CD4-positive, alpha-beta memory T cell (primary cell): ENCODE results near the gene MYO5A. TPM values are rescaled to one million over a fixed set of nuclear protein-coding genes. Genes with fewer than 3 reads are reported as not detected.

Experiments
- CTCF ChIA-PET: fragments of 350-600 bp; sonication (Branson Sonifier 250); formaldehyde crosslinking; loops from one replicate; lab custom pipeline; 2021; ENCODE audit warnings: inconsistent platforms; ENCODE audit not compliant: partially characterized antibody; lab: Charles Lee
- POLR2A ChIA-PET: fragments of 350-600 bp; sonication (Branson Sonifier 250); formaldehyde crosslinking; loops from one replicate; lab custom pipeline; 2021; ENCODE audit not compliant: partially characterized antibody; lab: Charles Lee
- DNase-seq, 5 donors: peaks; one replicate each; pipeline versions ENCODE4 v3.0.0 to v3.0.0-alpha.2; 2020 to 2022; ENCODE audit warnings: mixed read lengths in 1 of 5
- H3K27ac ChIP-seq: one replicate; pipeline ENCODE4 v1.7.0; 2013; ENCODE audit warnings: low read depth, low read length
- H3K27me3 ChIP-seq: 2 replicates; pipeline ENCODE4 v1.7.0; 2013; ENCODE audit warnings: mild to moderate bottlenecking, low read length, moderate library complexity; ENCODE audit not compliant: insufficient read depth
- H3K36me3 ChIP-seq: 2 replicates; pipeline ENCODE4 v1.7.0; 2013; ENCODE audit warnings: mild to moderate bottlenecking, low read length, moderate library complexity; ENCODE audit not compliant: insufficient read depth
- H3K4me1 ChIP-seq: 2 replicates; pipeline ENCODE4 v1.7.0; 2013; ENCODE audit warnings: mild to moderate bottlenecking, low read length, moderate library complexity; ENCODE audit not compliant: insufficient read depth
- H3K4me3 ChIP-seq, 2 donors: one replicate each; pipeline ENCODE4 v1.7.0; 2013; ENCODE audit warnings: low read length in 2 of 2, mild to moderate bottlenecking in 1 of 2
- H3K9me3 ChIP-seq, 2 donors: one replicate each; pipeline ENCODE4 v1.7.0; 2013; ENCODE audit warnings: low read length in 2 of 2, control low read depth in 1 of 2; ENCODE audit not compliant: control insufficient read depth in 1 of 2
- H3K27ac Mint-ChIP-seq, 7 donors: one replicate each; pipeline ENCODE4 v1.8.0; 2020 to 2021; ENCODE audit warnings: mixed read lengths in 7 of 7, mild to moderate bottlenecking in 6 of 7, inconsistent platforms in 3 of 7, moderate library complexity in 3 of 7
- H3K27me3 Mint-ChIP-seq, 2 donors: one replicate each; pipeline ENCODE4 v1.8.0; 2020 to 2021; ENCODE audit warnings: mixed read lengths in 2 of 2
- H3K36me3 Mint-ChIP-seq, 2 donors: one replicate each; pipeline ENCODE4 v1.8.0; 2020 to 2021; ENCODE audit warnings: mixed read lengths in 2 of 2, inconsistent platforms in 1 of 2, mild to moderate bottlenecking in 1 of 2
- H3K4me1 Mint-ChIP-seq, 4 donors: one replicate each; pipeline ENCODE4 v1.8.0; 2020 to 2021; ENCODE audit warnings: mixed read lengths in 4 of 4, mild to moderate bottlenecking in 1 of 4
- H3K4me3 Mint-ChIP-seq, 8 donors: one replicate each; pipeline ENCODE4 v1.8.0; 2020 to 2021; ENCODE audit warnings: mixed read lengths in 8 of 8, mild to moderate bottlenecking in 7 of 8, moderate library complexity in 6 of 8, inconsistent platforms in 3 of 8
- H3K9me3 Mint-ChIP-seq, 8 donors: one replicate each; pipeline ENCODE4 v1.8.0; 2020 to 2021; ENCODE audit warnings: mixed read lengths in 8 of 8, mild to moderate bottlenecking in 5 of 8, inconsistent platforms in 3 of 8, moderate library complexity in 1 of 8
- intact Hi-C: fragments of 100-400 bp; cut with micrococcal nuclease; formaldehyde crosslinking; loops from one replicate; pipeline ENCODE4 v1.15.1; 2023
- polyA plus RNA-seq, 2 donors: library from polyadenylated mRNA; unstranded; fragments of 300-500 nt; fragmentation: Illumina TruSeq; gene quantifications; one replicate each; pipeline ENCODE4 v1.2.3, GENCODE V29; 2021
- total RNA-seq, 2 experiments: library from RNA; stranded (reverse); gene quantifications; one replicate each; pipeline ENCODE4 v1.2.3, GENCODE V29; 2021

The MYO5A gene
- total and polyA plus RNA-seq, 4 experiments from 2014 or later = 3.6 to 43.9 (median 25.6) TPM

DNA sequence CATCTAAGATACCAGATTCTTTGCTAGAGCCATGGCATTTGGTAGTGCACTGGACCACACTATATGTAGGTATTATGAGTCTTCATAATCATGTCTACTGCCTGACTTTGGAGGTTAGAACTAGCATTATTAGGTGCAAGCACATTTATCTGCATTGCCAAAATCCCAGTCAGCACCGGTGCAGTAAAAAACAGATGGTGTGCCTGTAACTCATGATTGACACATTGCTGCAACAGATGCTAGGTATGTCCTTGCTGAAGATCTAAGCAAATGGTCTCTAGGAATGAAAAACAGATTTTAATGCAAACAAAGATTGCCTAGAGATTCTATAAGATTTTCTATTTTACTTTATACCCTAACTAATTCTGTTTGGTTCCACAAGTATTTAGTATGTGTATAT, 47.7 kb downstream of the MYO5A start:
- intact Hi-C loops = loop anchor here (5.0 kb wide), 3 partner anchors 86 to 251 kb away; partner anchors contain the start of genes ARPP19 and ATOSA
- no peaks in the 10 kb centered on the region for H3K36me3 Mint-ChIP-seq
- no peaks in the 10 kb centered on the region for H3K36me3 ChIP-seq
- no peaks in the 10 kb centered on the region for H3K27me3 Mint-ChIP-seq
- POLR2A ChIA-PET = interaction anchor here (1.0 to 5.3 kb wide), 6 partner anchors 15 to 84 kb away, joined by 3 to 50 read pairs (median 8); partner anchors contain the start of gene MYO5A
- no peaks in the 10 kb centered on the region for H3K27me3 ChIP-seq
- H3K4me1 ChIP-seq = peaks cover 78% of the 10 kb centered on the region
- H3K27ac ChIP-seq = peak overlapping the region; percentile 44
- no peak for DNase-seq
- peaks cover 0 to 2% (median 0%) of the 10 kb centered on the region in 8 donors for H3K9me3 Mint-ChIP-seq
- peak overlapping the region in 6 of 7 donors; percentile 3 to 97 (median 80) for H3K27ac Mint-ChIP-seq
- peak overlapping the region in 1 of 2 donors; percentile 9 for H3K4me3 ChIP-seq
- H3K4me3 Mint-ChIP-seq = peak overlapping the region in 5 of 8 donors; percentile 33 to 73 (median 61)
- no peaks in the 10 kb centered on the region for H3K9me3 ChIP-seq
- peaks cover 55 to 82% (median 61%) of the 10 kb centered on the region in 4 donors for H3K4me1 Mint-ChIP-seq
- CTCF ChIA-PET = interaction anchor here (1.3 to 1.5 kb wide), 2 partner anchors 49 to 71 kb away, joined by 3 to 4 read pairs; no protein-coding TSS in a partner anchor

DNA sequence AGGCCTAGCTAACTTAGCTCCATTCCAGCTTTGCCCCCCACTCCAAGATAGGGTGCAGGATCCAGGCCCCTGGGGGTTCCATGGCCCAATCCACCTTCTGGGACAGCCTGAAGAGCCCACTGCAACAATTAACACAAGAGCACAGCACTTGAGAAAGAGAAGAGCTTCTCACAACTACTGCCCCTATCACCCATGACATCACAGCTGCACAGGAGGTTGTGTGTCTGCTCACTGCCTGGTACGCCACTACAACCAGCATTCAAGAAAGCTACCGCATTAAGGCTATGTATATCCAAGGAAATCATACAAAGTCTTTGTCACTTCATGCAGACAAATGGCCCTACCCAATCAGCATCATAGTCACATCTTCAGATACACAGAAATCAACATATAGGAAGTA, 62.0 kb downstream of the MYO5A start:
- H3K4me1 Mint-ChIP-seq = peaks cover 43 to 65% (median 53%) of the 10 kb centered on the region in 4 donors
- ChIA-PET POLR2A (interaction anchor here (1.4 to 5.5 kb wide), 5 partner anchors 14 to 87 kb away, joined by 3 to 36 read pairs (median 19); partner anchors contain the start of gene MYO5A), CTCF (interaction anchor here (1.0 to 2.1 kb wide), 6 partner anchors 10 to 136 kb away, joined by 3 to 5 read pairs (median 4); no protein-coding TSS in a partner anchor)
- Histone ChIP-seq H3K9me3 (peaks cover 0 to 3% of the 10 kb centered on the region in 2 donors), H3K4me3 (no peak overlapping the region), H3K27ac (peak overlapping the region; percentile 35), H3K27me3 (no peaks in the 10 kb centered on the region), H3K4me1 (peaks cover 47% of the 10 kb centered on the region), H3K36me3 (no peaks in the 10 kb centered on the region)
- intact Hi-C loops = loop anchor here (5.0 kb wide), 1 partner anchor 36 kb away; no protein-coding TSS in a partner anchor
- H3K4me3 Mint-ChIP-seq = peak overlapping the region in 2 of 8 donors; percentile 26 to 61
- peaks cover 13 to 17% of the 10 kb centered on the region in 2 donors for H3K36me3 Mint-ChIP-seq
- H3K9me3 Mint-ChIP-seq = peaks cover 0 to 16% (median 9%) of the 10 kb centered on the region in 8 donors
- H3K27me3 Mint-ChIP-seq = no peaks in the 10 kb centered on the region
- H3K27ac Mint-ChIP-seq = peak overlapping the region; percentile 67 to 95 (median 78)
- no peak for DNase-seq

DNA sequence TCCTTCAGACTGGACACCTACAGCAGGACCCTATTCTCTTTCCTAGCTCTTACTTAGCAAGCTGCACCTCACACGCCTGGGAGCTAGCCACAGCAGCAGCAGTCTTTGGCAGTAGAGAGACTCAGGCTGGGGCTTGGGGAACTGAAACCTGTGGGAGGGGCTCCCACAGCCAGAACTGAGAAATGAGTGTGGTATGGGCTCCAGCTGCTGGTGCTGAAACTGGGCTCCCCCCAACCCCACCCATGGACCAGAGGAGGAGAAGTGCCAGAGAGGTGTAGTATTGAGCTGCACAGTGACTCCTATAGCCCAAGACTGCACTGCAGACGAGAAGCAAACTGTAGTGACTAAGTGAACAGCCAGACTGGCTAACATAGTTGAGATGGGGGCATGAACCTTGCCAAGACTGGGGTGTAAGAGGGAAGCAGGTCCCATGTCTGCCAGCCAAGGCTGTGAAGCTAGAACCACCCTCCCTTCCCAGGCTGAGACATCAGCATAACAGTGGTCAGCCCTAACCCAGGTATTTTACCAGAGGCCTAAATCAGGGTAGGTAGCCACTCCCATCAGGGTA, 62.5 kb downstream of the MYO5A start:
- H3K36me3 ChIP-seq = no peaks in the 10 kb centered on the region
- Mint-ChIP-seq H3K36me3 (peaks cover 13 to 17% of the 10 kb centered on the region in 2 donors), H3K4me3 (peak overlapping the region in 4 of 8 donors; percentile 9 to 39 (median 28)), H3K27ac (peak overlapping the region; percentile 26 to 95 (median 87)), H3K27me3 (no peaks in the 10 kb centered on the region), H3K4me1 (peaks cover 43 to 65% (median 53%) of the 10 kb centered on the region in 4 donors), H3K9me3 (peaks cover 0 to 16% (median 9%) of the 10 kb centered on the region in 8 donors)
- peaks cover 47% of the 10 kb centered on the region for H3K4me1 ChIP-seq
- peak overlapping the region; percentile 35 for H3K27ac ChIP-seq
- ChIA-PET CTCF (interaction anchor here (1.3 to 2.1 kb wide), 4 partner anchors 12 to 99 kb away, joined by 3 to 5 read pairs (median 4); no protein-coding TSS in a partner anchor), POLR2A (interaction anchor here (1.4 to 5.5 kb wide), 5 partner anchors 15 to 88 kb away, joined by 3 to 36 read pairs (median 19); partner anchors contain the start of gene MYO5A)
- intact Hi-C loops = loop anchor here (5.0 kb wide), 1 partner anchor 36 kb away; no protein-coding TSS in a partner anchor
- H3K27me3 ChIP-seq = no peaks in the 10 kb centered on the region
- H3K9me3 ChIP-seq = peaks cover 0 to 3% of the 10 kb centered on the region in 2 donors
- peak in 3 of 5 donors; percentile 8 to 49 (median 17) for DNase-seq
- no peak overlapping the region for H3K4me3 ChIP-seq

DNA sequence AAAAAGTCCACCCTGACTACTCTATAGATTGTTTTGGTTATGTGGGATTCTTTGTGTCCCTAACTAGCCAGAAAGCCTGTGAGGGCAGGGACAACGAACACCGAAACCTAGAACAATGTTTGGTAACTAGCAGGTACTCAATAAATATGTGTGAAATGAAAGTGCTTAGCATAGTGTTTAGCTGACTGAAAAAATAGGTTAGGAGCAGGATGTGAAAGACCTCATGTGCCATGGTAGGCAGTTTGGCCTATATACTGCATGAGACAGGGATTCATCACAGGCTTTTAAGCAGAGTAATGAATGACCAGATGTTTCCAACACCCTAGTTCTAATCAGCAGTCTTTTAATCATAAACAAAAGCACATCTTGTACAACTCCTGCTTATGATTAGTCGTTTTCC, 64.2 kb downstream of the MYO5A start:
- no peaks in the 10 kb centered on the region for H3K27me3 ChIP-seq
- no peaks in the 10 kb centered on the region for H3K36me3 ChIP-seq
- peak in 4 of 5 donors; percentile 30 to 51 (median 46) for DNase-seq
- peaks cover 36 to 60% (median 46%) of the 10 kb centered on the region in 4 donors for H3K4me1 Mint-ChIP-seq
- ChIA-PET POLR2A (interaction anchor here (0.8 to 5.5 kb wide), 11 partner anchors 13 to 271 kb away, joined by 3 to 36 read pairs (median 4); partner anchors contain the start of genes ARPP19 and MYO5A), CTCF (interaction anchor here (0.9 to 2.4 kb wide), 16 partner anchors 11 to 271 kb away, joined by 3 to 11 read pairs (median 4); partner anchors contain the start of gene MYO5A)
- H3K27ac ChIP-seq = peak overlapping the region; percentile 58
- peak overlapping the region; percentile 85 to 98 (median 95) for H3K27ac Mint-ChIP-seq
- H3K4me3 Mint-ChIP-seq = peak overlapping the region; percentile 73 to 91 (median 80)
- peaks cover 0 to 3% of the 10 kb centered on the region in 2 donors for H3K9me3 ChIP-seq
- peaks cover 13 to 14% of the 10 kb centered on the region in 2 donors for H3K36me3 Mint-ChIP-seq
- intact Hi-C loops = loop anchor here (1.0 to 5.0 kb wide), 4 partner anchors 18 to 207 kb away; no protein-coding TSS in a partner anchor
- H3K27me3 Mint-ChIP-seq = no peaks in the 10 kb centered on the region
- H3K4me3 ChIP-seq = peak overlapping the region in 1 of 2 donors; percentile 36
- peaks cover 47% of the 10 kb centered on the region for H3K4me1 ChIP-seq
- H3K9me3 Mint-ChIP-seq = peaks cover 0 to 16% (median 9%) of the 10 kb centered on the region in 8 donors

DNA sequence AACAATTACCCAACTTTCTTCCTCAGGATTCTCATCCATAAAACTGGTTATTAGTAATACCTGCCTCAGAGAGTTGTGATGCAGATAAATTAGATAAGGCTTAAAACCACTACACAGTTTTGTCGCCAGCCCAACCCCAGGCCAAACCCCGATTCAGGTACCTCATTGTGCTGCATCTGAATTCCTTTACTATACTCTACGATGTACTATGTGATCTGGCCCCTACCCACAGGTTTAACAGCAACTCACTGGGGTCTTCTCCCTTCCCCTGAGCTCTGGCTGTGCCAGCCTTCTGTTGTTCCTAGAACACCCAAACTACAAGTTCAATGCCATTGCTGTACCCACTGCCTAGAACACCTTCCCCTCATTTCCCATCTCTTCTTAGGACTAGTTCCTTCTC, 64.6 kb downstream of the MYO5A start:
- H3K27me3 ChIP-seq = no peaks in the 10 kb centered on the region
- peak in 2 of 5 donors; percentile 3 to 14 for DNase-seq
- Mint-ChIP-seq H3K36me3 (peaks cover 13 to 14% of the 10 kb centered on the region in 2 donors), H3K4me3 (peak overlapping the region; percentile 73 to 91 (median 80)), H3K27me3 (no peaks in the 10 kb centered on the region), H3K9me3 (peaks cover 0 to 16% (median 9%) of the 10 kb centered on the region in 8 donors), H3K4me1 (peaks cover 35 to 56% (median 45%) of the 10 kb centered on the region in 4 donors), H3K27ac (peak overlapping the region; percentile 85 to 98 (median 95))
- H3K27ac ChIP-seq = peak overlapping the region; percentile 58
- CTCF ChIA-PET = interaction anchor here (0.9 to 2.4 kb wide), 19 partner anchors 10 to 270 kb away, joined by 3 to 11 read pairs (median 5); partner anchors contain the start of gene MYO5A
- H3K9me3 ChIP-seq = peaks cover 0 to 3% of the 10 kb centered on the region in 2 donors
- peak overlapping the region in 1 of 2 donors; percentile 36 for H3K4me3 ChIP-seq
- H3K4me1 ChIP-seq = peaks cover 47% of the 10 kb centered on the region
- no peaks in the 10 kb centered on the region for H3K36me3 ChIP-seq
- intact Hi-C loops = loop anchor here (1.0 to 5.0 kb wide), 4 partner anchors 18 to 207 kb away; no protein-coding TSS in a partner anchor
- POLR2A ChIA-PET = interaction anchor here (1.0 to 5.5 kb wide), 10 partner anchors 12 to 271 kb away, joined by 3 to 36 read pairs (median 4); partner anchors contain the start of genes ARPP19 and MYO5A

DNA sequence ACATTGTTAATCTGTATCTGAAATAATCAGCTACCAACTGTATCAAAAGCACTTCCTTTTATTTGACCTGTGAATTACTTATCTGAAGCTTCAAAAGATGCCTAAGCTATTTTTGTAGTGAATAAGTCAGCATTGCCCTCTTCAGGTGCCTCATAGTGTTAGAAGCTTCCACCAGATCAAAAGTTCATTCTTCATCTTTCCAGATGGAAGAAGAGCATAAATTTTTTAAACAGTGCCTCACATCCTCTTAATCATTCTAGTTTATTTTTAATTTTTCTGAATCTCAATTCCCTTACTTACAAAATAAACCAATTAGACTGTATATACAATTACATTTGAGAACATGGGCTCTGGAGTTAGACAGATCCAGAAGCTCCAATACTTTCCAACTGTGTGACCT, 65.0 kb downstream of the MYO5A start:
- Mint-ChIP-seq H3K36me3 (peaks cover 13 to 14% of the 10 kb centered on the region in 2 donors), H3K27me3 (no peaks in the 10 kb centered on the region), H3K9me3 (peaks cover 0 to 16% (median 9%) of the 10 kb centered on the region in 8 donors), H3K4me1 (peaks cover 36 to 56% (median 45%) of the 10 kb centered on the region in 4 donors), H3K4me3 (peak overlapping the region in 7 of 8 donors; percentile 73 to 91 (median 81)), H3K27ac (peak overlapping the region; percentile 85 to 98 (median 95))
- peaks cover 0 to 3% of the 10 kb centered on the region in 2 donors for H3K9me3 ChIP-seq
- CTCF ChIA-PET = interaction anchor here (0.6 to 2.4 kb wide), 22 partner anchors 10 to 270 kb away, joined by 3 to 11 read pairs (median 4); partner anchors contain the start of gene MYO5A
- peak overlapping the region; percentile 58 for H3K27ac ChIP-seq
- peaks cover 47% of the 10 kb centered on the region for H3K4me1 ChIP-seq
- no peak overlapping the region for H3K4me3 ChIP-seq
- DNase-seq = peak in 4 of 5 donors; percentile 21 to 34 (median 22)
- POLR2A ChIA-PET = interaction anchor here (1.3 to 5.5 kb wide), 8 partner anchors 17 to 267 kb away, joined by 3 to 36 read pairs (median 9); partner anchors contain the start of genes ARPP19 and MYO5A
- intact Hi-C loops = loop anchor here (1.0 to 5.0 kb wide), 5 partner anchors 19 to 206 kb away; no protein-coding TSS in a partner anchor
- H3K27me3 ChIP-seq = no peaks in the 10 kb centered on the region
- H3K36me3 ChIP-seq = no peaks in the 10 kb centered on the region
